AG04449 (cell line): ENCODE data around the gene UBE3A.

Experiments used
- CTCF ChIA-PET: fragments of 350-600 bp; formaldehyde crosslinking; extraction: SDS; loops from one replicate; lab custom pipeline; 2021; ENCODE audit warnings: antibody characterized with exemption; lab: Yijun Ruan, JAX
- POLR2A ChIA-PET: fragments of 400-600, 350-600 bp; formaldehyde crosslinking; extraction: SDS; loops from one replicate; lab custom pipeline; 2020; ENCODE audit warnings: antibody characterized with exemption, inconsistent platforms; lab: Yijun Ruan, JAX
- DNase-seq: peaks from one replicate; pipeline ENCODE4 v3.0.0-alpha.2; 2010; ENCODE audit warnings: low read depth, low spot score
- H3K4me3 ChIP-seq: 2 replicates; pipeline ENCODE4 v1.5.1; 2011; ENCODE audit warnings: low read depth, mild to moderate bottlenecking, control low read depth, low read length
- TF ChIP-seq, protein P1 (sequence below): IDR thresholded peaks from one replicate; pipeline ENCODE4 v1.5.1; 2011; ENCODE audit warnings: mild to moderate bottlenecking, moderate library complexity, low read length, control low read depth, inconsistent platforms; ENCODE audit not compliant: insufficient read depth; ENCODE audit errors: missing control alignments

UBE3A gene

DNA sequence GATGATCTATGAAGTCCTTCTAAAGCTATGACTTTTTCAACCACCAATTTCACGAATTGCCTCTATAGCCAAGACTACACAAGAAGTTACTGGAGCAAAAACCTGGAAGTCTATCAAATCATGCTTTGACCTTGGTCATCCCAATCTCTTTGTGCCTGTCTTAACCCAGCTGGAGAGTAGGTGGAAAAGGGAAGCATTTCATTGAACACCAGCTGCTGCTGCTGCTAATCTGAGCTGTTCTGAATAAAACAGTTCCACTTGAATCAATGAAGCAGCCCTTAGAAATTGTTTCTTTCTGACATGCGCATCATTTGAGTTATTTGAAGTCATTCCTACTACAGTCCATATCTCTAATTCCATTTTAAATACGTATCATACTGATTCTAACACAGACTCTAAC lies 7.3 kb upstream of the UBE3A start:
- ChIA-PET CTCF (no interaction called here), POLR2A (no interaction called here)
- H3K4me3 ChIP-seq: no peak overlapping the region
- DNase-seq: no peak
- TF ChIP-seq, protein P1, sequence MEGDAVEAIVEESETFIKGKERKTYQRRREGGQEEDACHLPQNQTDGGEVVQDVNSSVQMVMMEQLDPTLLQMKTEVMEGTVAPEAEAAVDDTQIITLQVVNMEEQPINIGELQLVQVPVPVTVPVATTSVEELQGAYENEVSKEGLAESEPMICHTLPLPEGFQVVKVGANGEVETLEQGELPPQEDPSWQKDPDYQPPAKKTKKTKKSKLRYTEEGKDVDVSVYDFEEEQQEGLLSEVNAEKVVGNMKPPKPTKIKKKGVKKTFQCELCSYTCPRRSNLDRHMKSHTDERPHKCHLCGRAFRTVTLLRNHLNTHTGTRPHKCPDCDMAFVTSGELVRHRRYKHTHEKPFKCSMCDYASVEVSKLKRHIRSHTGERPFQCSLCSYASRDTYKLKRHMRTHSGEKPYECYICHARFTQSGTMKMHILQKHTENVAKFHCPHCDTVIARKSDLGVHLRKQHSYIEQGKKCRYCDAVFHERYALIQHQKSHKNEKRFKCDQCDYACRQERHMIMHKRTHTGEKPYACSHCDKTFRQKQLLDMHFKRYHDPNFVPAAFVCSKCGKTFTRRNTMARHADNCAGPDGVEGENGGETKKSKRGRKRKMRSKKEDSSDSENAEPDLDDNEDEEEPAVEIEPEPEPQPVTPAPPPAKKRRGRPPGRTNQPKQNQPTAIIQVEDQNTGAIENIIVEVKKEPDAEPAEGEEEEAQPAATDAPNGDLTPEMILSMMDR: no peak

DNA sequence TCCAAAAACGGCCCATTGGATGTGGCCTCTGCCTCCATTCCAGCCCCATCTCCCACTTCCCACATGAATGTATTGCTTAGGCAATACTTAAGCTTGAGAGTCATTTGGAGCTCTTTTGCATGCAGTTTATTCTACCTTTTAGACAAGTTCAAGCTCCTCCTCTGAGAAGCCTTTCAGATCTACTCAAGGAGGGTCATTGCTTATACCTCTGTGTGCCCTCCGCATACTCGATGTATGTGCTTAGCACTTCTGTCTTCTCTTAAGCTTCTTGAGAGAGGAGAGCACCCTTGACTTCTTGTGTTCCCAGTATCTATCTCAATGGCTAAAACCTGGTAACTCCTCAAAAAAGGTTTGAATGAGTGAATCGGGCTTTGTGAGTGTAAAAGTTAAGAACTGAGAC lies 6.6 kb upstream of the UBE3A start:
- no peak overlapping the region for H3K4me3 ChIP-seq
- TF ChIP-seq, protein P1: no peak
- ChIA-PET POLR2A (no interaction called here), CTCF (no interaction called here)
- no peak for DNase-seq

DNA sequence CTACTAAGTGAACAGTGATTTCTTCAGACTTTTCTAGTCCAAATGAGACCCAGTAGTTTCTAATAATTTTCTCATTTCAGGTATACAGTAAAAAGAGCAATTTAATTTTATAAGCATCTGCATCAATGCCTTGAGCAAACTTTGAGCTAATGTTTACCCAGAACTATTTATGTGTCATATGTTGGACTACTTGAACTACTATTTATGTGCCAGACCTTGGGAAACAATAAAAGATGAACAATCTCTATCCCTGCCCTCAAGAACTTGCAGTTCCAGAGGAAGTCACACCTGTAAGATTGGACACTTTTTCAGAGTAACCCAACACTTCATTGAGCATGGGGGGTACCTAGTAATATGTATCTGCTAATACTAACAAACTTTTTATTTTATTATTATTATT lies 2.3 kb upstream of the UBE3A start:
- POLR2A ChIA-PET: no interaction called here
- no peak for DNase-seq
- TF ChIP-seq, protein P1: no peak
- no peak overlapping the region for H3K4me3 ChIP-seq
- CTCF ChIA-PET: no interaction called here

DNA sequence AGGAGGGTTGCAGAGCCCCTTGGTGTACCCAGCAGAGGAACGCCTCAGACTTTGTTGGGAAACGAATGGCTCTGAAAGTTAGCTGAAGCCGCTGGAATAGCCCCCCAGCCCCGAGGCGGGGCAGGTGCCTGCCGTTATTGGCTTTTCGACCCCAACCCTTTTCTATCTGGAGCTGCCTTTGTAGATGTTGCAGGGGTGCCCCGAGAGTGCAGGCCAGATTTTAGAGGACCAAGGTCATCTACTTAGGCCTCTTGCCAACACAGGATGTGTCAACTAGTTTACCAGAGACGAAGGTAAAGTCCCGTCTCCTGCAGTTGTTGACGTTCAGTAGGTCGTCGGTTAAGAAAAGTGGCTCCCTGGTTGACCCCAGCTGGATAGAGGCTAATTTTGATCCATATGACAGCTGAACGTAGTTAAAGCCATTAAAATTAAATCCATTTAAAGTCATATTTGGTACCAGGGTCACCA lies 579 bp upstream of the UBE3A start:
- DNase-seq: no peak
- H3K4me3 ChIP-seq: peak overlapping the region; percentile 68
- TF ChIP-seq, protein P1: no peak
- POLR2A ChIA-PET: no interaction called here
- CTCF ChIA-PET: interaction anchor here (0.9 to 1.1 kb wide), 2 partner anchors 14 to 352 kb away, joined by 3 read pairs; no protein-coding TSS in a partner anchor

DNA sequence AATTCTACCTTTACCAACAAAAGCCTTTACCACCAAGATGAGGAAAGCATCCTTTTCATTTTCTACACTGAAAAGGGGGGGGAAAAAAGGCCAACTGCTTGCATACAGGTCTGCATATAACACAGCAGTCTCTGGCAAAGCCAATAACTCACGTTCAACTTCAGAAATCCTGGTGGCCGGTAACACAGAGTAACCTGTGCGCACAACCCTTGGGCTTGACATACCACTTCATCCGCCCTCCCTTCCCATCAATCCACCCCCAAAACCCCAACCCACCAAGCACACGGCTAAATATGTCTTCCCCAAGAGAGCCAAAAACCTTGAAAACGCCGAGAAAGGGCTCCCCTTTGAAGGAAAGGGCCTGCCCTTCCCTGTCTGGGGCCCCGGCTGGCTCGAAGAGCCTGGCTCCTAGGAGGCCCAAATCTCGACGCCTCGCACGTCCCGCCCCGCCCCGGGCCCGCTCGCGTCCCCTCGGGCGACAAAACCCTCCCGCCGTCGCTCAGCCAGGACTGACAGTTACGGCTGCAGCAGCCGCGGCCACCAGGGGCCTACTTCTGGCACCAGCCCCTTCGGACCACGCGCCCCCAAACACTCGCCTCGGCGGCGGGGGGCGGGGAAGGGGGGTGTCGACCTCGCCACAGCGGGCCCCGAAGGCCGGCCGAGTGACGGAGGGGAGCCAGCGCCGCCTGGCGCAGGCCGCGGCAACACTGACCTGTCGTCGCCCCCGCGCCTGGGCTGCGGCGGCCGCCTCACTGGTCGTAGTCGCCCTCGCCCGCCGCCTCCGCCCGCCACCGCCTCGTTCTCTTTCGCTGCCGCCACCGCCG lies 835 bp downstream of the UBE3A start:
- H3K4me3 ChIP-seq: peak overlapping the region; percentile 75
- ChIA-PET POLR2A (no interaction called here), CTCF (interaction anchor here (1.1 kb wide), 1 partner anchor 13 kb away, joined by 3 read pairs; no protein-coding TSS in a partner anchor)
- TF ChIP-seq, protein P1: peak; percentile 35
- no peak for DNase-seq

DNA sequence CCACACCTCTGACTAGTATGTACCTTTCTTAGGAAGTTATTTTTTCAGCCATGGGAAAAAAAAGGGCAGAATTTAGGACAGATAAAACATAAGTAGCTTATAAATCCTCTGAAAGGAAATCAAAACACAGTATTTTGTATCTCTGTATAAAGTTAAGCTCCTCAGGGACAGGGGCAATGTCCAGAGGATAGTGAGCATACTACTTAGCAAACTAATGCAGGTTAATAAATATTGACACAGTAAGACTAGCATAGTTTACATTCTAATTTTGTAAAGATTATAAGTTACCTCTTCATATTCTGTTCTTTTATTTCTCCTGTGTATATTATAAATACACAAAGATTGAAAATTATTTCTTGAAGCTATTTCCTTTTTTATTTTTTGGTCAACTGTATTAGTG lies 2.1 kb downstream of the UBE3A start:
- POLR2A ChIA-PET: no interaction called here
- CTCF ChIA-PET: interaction anchor here (1.0 to 1.1 kb wide), 2 partner anchors 11 to 39 kb away, joined by 3 read pairs; no protein-coding TSS in a partner anchor
- TF ChIP-seq, protein P1: no peak
- H3K4me3 ChIP-seq: peak overlapping the region; percentile 75
- DNase-seq: no peak
